ENCODE results near the gene RRBP1.

DNA sequence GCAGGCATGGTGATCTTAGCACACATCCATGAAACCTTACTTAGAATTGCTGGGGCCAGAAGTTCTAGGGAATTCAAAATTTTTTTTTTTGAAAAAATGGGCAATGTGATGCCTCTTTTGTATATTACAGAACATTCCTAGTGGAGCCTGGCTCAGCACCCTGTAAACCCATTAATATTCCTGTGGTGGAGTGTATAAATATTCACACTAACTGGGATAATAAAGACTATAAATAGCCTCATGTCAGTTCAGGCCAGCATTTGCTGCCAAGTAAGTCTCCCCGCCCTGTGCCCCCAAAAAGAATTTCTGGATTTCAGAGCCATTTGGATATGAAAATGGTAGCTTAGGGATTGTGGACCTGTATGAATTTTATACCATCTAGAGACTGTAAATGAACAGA, 32.6 kb upstream of the RRBP1 start:
- no peak for TF ChIP-seq POLR2A (IDR thresholded peaks at IDR 0.05)
- TF ChIP-seq, protein P1, sequence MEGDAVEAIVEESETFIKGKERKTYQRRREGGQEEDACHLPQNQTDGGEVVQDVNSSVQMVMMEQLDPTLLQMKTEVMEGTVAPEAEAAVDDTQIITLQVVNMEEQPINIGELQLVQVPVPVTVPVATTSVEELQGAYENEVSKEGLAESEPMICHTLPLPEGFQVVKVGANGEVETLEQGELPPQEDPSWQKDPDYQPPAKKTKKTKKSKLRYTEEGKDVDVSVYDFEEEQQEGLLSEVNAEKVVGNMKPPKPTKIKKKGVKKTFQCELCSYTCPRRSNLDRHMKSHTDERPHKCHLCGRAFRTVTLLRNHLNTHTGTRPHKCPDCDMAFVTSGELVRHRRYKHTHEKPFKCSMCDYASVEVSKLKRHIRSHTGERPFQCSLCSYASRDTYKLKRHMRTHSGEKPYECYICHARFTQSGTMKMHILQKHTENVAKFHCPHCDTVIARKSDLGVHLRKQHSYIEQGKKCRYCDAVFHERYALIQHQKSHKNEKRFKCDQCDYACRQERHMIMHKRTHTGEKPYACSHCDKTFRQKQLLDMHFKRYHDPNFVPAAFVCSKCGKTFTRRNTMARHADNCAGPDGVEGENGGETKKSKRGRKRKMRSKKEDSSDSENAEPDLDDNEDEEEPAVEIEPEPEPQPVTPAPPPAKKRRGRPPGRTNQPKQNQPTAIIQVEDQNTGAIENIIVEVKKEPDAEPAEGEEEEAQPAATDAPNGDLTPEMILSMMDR (IDR thresholded peaks at IDR 0.05): no peak

All from breast epithelium (tissue), 3 donors.